Bladder microvascular endothelial cell (primary cell): ENCODE measurements around the gene PRRT3. TPM values are rescaled to one million over a fixed set of nuclear protein-coding genes. Genes with fewer than 3 reads are reported as not detected.

ENCODE experiments used
- total RNA-seq: library from RNA; depleted of rRNA; stranded (reverse); fragments of >200 nt; gene quantifications from 2 replicates; pipeline ENCODE4 v1.2.3, GENCODE V29; 2014

Gene PRRT3
- total RNA-seq, result 0.49 and 0.63 TPM in 2 replicates

DNA sequence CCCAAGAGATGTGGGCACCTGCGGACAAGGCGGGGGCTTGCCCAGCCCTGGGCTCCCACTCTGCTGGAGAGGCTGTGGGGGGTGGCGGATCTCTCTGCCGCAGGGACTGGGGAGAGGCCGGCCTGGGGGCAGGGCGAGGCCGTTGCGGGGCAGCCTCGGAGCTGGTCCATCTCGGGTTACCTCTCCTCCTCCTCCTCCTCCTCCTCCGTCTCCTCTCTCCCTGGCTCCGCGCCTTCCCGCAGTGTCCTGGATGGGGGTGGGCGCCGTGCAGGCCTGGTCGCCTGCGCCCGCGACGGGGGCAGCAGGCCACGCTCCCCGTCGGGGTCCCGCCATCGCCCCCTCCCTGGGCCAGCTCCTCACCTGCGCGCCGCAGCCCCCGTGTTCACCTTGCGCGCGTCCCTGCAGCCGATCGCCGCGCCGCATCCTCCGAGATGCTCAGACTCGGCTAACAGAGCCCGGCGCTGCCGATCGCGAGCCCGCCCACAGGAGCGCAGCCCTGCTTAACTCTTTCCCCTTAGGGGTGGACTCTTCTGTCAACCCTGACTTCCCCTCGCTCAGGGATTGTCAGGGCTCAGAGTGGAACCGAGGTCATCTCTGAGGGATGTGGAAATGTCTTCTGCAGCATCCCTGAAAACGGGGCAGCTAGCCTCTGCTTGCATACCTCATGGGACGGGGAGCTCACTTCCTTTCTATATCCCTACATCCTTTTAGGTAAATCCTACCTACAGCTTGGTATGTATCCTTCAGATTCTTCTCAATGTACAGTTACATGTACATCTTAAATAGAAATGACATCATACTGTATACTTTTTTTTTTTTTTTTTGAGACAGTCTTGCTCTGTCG lies at the start of gene PRRT3:
Gene PRRT3 (minus strand): TSS at position 447 of the 844 bp plus-strand sequence. CDS start 2,293 bp downstream, outside the sequence.

GRCh38 chr3:9933561-9934234 lies 18.5 kb downstream of the PRRT3 start, which contains the start of gene CRELD1:
TSS of gene CRELD1 (plus strand) at chr3:9933834. CDS start at chr3:9934439, 605 bp downstream.

DNA sequence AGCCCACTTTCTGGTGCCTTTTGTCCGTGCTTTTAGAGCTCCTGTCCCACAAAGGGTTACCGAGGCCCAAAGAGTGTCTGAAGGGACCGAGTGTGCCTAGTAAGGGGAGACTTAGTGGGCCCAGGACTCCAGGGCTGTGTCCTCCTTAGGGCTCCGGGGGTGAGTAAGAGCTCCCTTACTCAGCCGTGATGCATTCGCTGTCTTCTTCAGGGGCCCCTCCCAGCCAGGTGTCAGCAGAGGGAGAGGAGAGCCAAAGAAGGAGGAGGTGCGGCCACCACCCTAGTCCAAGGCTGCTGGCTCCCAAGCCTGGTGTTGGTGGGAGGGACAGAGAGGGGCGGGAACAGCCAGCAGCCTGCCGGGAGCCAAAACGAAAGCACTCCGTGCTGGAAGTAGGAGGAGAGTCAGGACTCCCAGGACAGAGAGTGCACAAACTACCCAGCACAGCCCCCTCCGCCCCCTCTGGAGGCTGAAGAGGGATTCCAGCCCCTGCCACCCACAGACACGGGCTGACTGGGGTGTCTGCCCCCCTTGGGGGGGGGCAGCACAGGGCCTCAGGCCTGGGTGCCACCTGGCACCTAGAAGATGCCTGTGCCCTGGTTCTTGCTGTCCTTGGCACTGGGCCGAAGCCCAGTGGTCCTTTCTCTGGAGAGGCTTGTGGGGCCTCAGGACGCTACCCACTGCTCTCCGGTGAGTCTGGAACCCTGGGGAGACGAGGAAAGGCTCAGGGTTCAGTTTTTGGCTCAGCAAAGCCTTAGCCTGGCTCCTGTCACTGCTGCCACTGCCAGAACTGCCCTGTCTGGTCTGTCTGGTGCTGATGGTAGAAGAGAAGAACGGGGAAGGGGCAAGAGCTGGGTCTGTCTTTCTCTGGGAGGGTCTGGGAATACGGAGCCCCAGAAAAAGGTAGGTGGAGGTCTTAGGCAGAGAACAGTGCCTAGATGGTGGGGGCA lies 35.2 kb downstream of the PRRT3 start, which contains the start of gene IL17RC:
Gene IL17RC (plus strand): TSS at position 365 of the 947 bp plus-strand sequence. CDS start 218 bp downstream, at position 583.

DNA sequence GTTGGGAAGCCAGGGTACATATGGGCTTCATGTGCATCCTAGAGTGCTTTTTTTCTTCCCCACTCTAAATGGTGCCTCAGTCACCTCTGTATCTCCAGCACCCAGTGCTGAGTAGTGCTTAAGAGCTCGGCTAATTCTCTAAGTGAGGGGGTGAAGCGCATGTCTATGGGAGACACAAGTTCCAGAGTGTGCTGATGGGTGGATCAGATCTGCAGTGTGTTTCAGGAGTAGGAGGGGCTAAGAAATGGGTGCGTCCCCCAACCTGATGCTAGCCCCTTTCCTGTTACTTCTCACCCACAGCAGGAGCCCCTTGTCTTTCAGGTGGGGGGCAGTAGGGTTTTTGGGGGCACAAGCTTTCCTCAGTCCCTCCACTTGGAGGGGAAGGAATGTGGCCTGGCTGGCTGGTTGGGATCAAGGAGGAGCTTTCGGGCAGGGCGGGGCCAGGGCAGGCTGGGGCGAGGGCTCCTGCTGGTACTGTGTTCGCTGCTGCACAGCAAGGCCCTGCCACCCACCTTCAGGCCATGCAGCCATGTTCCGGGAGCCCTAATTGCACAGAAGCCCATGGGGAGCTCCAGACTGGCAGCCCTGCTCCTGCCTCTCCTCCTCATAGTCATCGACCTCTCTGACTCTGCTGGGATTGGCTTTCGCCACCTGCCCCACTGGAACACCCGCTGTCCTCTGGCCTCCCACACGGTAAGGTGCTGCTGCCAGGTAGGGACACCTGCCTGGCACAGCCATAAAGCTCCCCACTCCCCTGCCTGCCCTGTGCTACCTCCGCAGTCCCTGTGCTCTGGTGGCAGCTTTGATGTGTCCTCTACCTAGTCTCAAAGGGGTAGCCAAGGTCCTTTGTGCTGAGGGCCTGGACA lies 49.6 kb downstream of the PRRT3 start, which contains the start of gene IL17RE:
Gene IL17RE (plus strand): TSS at position 477 of the 866 bp plus-strand sequence. CDS start 85 bp downstream, at position 562.

Other genes starting within 250 kb of the PRRT3 start
- gene CPNE9, start 248.6 kb downstream of the PRRT3 start, total RNA-seq, result not detected in 2 replicates
- 16.5 and 28.2 TPM in 2 replicates for gene BRPF1, start 220.7 kb downstream of the PRRT3 start, total RNA-seq
- 16.7 and 22.6 TPM in 2 replicates for gene OGG1, start 202.5 kb downstream of the PRRT3 start, total RNA-seq
- gene CAMK1, start 182.5 kb downstream of the PRRT3 start, total RNA-seq, result 32.8 and 33.2 TPM in 2 replicates
- gene TADA3, start 159.9 kb downstream of the PRRT3 start, total RNA-seq, result 28.5 and 43.7 TPM in 2 replicates
- 179 and 237 TPM in 2 replicates for gene ARPC4, start 159.3 kb downstream of the PRRT3 start, total RNA-seq
- 7.1 and 19.3 TPM in 2 replicates for gene TTLL3, start 142.1 kb downstream of the PRRT3 start, total RNA-seq
- 16.7 and 20.1 TPM in 2 replicates for gene RPUSD3, start 108.4 kb downstream of the PRRT3 start, total RNA-seq
- not detected in 2 replicates for gene CIDEC, start 72.2 kb downstream of the PRRT3 start, total RNA-seq
- 19.1 and 24.2 TPM in 2 replicates for gene JAGN1, start 61.8 kb downstream of the PRRT3 start, total RNA-seq
- 0.19 and 0.49 TPM in 2 replicates for gene IL17RE, start 49.6 kb downstream of the PRRT3 start, total RNA-seq
- gene IL17RC, start 35.3 kb downstream of the PRRT3 start, total RNA-seq, result 11.7 and 16.5 TPM in 2 replicates
- 18.6 and 72.6 TPM in 2 replicates for gene CRELD1, start 18.6 kb downstream of the PRRT3 start, total RNA-seq
- gene EMC3, start 34.4 kb upstream of the PRRT3 start, total RNA-seq, result 46.3 and 63.1 TPM in 2 replicates
- 18.9 and 19.7 TPM in 2 replicates for gene FANCD2, start 74.0 kb upstream of the PRRT3 start, total RNA-seq
- not detected in 2 replicates for gene FANCD2OS, start 155.8 kb upstream of the PRRT3 start, total RNA-seq
- gene BRK1, start 163.3 kb upstream of the PRRT3 start, total RNA-seq, result 77.4 and 98.4 TPM in 2 replicates
- gene VHL, start 189.4 kb upstream of the PRRT3 start, total RNA-seq, result 28.8 and 52.7 TPM in 2 replicates
- gene IRAK2, start 212.5 kb upstream of the PRRT3 start, total RNA-seq, result 22.5 and 44.3 TPM in 2 replicates